Dermis microvascular lymphatic vessel endothelial cell (primary cell): Measurements from ENCODE around the gene TNNI3. TPM values are rescaled to one million over a fixed set of nuclear protein-coding genes. Genes with fewer than 3 reads are reported as not detected.

Experiments
- DNase-seq, 2 donors: peaks; one replicate each; pipeline versions ENCODE4 v3.0.0 to v3.0.0-alpha.2; 2010; ENCODE audit warnings: low read depth in 2 of 2
- total RNA-seq: library from RNA; depleted of rRNA; stranded (reverse); fragments of >200 nt; gene quantifications from 2 replicates; pipeline ENCODE4 v1.2.1, GENCODE V29; 2014

Gene TNNI3
- total RNA-seq, 1 donor from 2014 or later, result not detected

- no peak for DNase-seq
Observed at GRCh38 chr19:55147545-55148251, 9.8 kb downstream of the TNNI3 start.

GRCh38 chr19:55146705-55147273 is 10.7 kb downstream of the TNNI3 start:
- DNase-seq, result no peak

GRCh38 chr19:55146078-55146704 is 11.3 kb downstream of the TNNI3 start:
- no peak for DNase-seq

GRCh38 chr19:55145232-55145631 is 12.3 kb downstream of the TNNI3 start:
- no peak for DNase-seq

- no peak for DNase-seq
Observed at GRCh38 chr19:55141696-55142095, 15.8 kb downstream of the TNNI3 start.

- DNase-seq, result no peak
Observed at GRCh38 chr19:55137915-55138314, 19.6 kb downstream of the TNNI3 start.

- no peak for DNase-seq
Observed at GRCh38 chr19:55136399-55137102, 21.0 kb downstream of the TNNI3 start.

- DNase-seq, result no peak
Observed at GRCh38 chr19:55134736-55135135, 22.8 kb downstream of the TNNI3 start.

- DNase-seq, result no peak
Observed at GRCh38 chr19:55133639-55134444, 23.7 kb downstream of the TNNI3 start.

GRCh38 chr19:55132453-55133129 is 24.9 kb downstream of the TNNI3 start:
- no peak for DNase-seq

GRCh38 chr19:55131421-55131820 is 26.1 kb downstream of the TNNI3 start:
- no peak for DNase-seq

- no peak for DNase-seq
Observed at GRCh38 chr19:55119053-55119452, 38.5 kb downstream of the TNNI3 start.

GRCh38 chr19:55118401-55118991 is 39.0 kb downstream of the TNNI3 start:
- DNase-seq, result no peak

GRCh38 chr19:55117663-55118391 is 39.7 kb downstream of the TNNI3 start:
- DNase-seq, result peak; percentile 97 to 99

- DNase-seq, result peak in 1 of 2 donors; percentile 26
Observed at GRCh38 chr19:55116859-55117662, 40.5 kb downstream of the TNNI3 start, which contains the start of gene PPP1R12C. TSS of gene PPP1R12C (minus strand) at chr19:55117637. CDS start at chr19:55117543, 94 bp downstream.

GRCh38 chr19:55116232-55116858 is 41.2 kb downstream of the TNNI3 start:
- DNase-seq, result peak in 1 of 2 donors; percentile 39

GRCh38 chr19:55115446-55116065 is 42.0 kb downstream of the TNNI3 start:
- DNase-seq, result peak in 1 of 2 donors; percentile 10
